Activated B cell treated with CpG ODN at 0.5 μM for 24 hours (primary cell): ENCODE measurements around the gene PDK3. TPM values are rescaled to one million over a fixed set of nuclear protein-coding genes. Genes with fewer than 3 reads are reported as not detected.

ENCODE experiments used
- ATAC-seq: fragments of 200-7000 bp; cut with Tn5 transposase; one replicate; pipeline ENCODE4 v1.10.0; 2021; ENCODE audit warnings: low read depth, mild to moderate bottlenecking, moderate library complexity
- CTCF ChIA-PET: fragments of 350-600 bp; sonication (Branson Sonifier 250); formaldehyde crosslinking; loops from one replicate; lab custom pipeline; 2021; ENCODE audit warnings: antibody characterized with exemption; lab: Charles Lee
- POLR2A ChIA-PET: fragments of 350-600 bp; sonication (Branson Sonifier 250); formaldehyde crosslinking; loops from one replicate; lab custom pipeline; 2021; ENCODE audit warnings: antibody characterized with exemption; lab: Charles Lee
- DNase-seq: peaks from one replicate; pipeline ENCODE4 v3.0.0; 2022
- H3K27ac Mint-ChIP-seq: one replicate; pipeline ENCODE4 v1.8.0; 2020; ENCODE audit warnings: mixed read lengths
- H3K27me3 Mint-ChIP-seq: one replicate; pipeline ENCODE4 v1.8.0; 2021; ENCODE audit warnings: mixed read lengths
- H3K36me3 Mint-ChIP-seq: one replicate; pipeline ENCODE4 v1.8.0; 2021; ENCODE audit warnings: low read depth, mixed read lengths
- H3K4me1 Mint-ChIP-seq: one replicate; pipeline ENCODE4 v1.8.0; 2021; ENCODE audit warnings: mixed read lengths
- H3K4me3 Mint-ChIP-seq: one replicate; pipeline ENCODE4 v1.8.0; 2020; ENCODE audit warnings: mild to moderate bottlenecking, mixed read lengths
- H3K9me3 Mint-ChIP-seq: one replicate; pipeline ENCODE4 v1.8.0; 2020; ENCODE audit warnings: mixed read lengths
- CTCF ChIP-seq: fragments of 200-600 bp; IDR thresholded peaks from one replicate; pipeline ENCODE4 v1.8.0; 2022; ENCODE audit warnings: antibody characterized with exemption, mild to moderate bottlenecking
- intact Hi-C: fragments of 100-400 bp; cut with micrococcal nuclease; formaldehyde crosslinking; loops from one replicate; pipeline ENCODE4 v1.15.1; 2024
- total RNA-seq: library from RNA; stranded (reverse); gene quantifications from 2 replicates; pipeline ENCODE4 v1.2.3, GENCODE V29; 2022

The PDK3 gene
- total RNA-seq = 13.6 and 13.9 TPM in 2 replicates

- DNase-seq (peak; percentile 77), ATAC-seq (peak; percentile 95)
- Mint-ChIP-seq H3K27me3 (no peaks in the 10 kb centered on the region), H3K9me3 (no peaks in the 10 kb centered on the region), H3K27ac (peak within 1 kb of the TSS; percentile 83), H3K4me3 (peak within 1 kb of the TSS; percentile 84), H3K36me3 (no peaks in the 10 kb centered on the region), H3K4me1 (peaks cover 47% of the 10 kb centered on the region)
- intact Hi-C loops = loop anchor here (1.0 to 10.0 kb wide), 5 partner anchors 14 to 800 kb away; partner anchors contain the start of genes EIF2S3, PRDX4 and ZFX
- TF ChIP-seq CTCF = no peak
- ChIA-PET POLR2A (interaction anchor here (0.6 to 4.8 kb wide), 5 partner anchors 15 to 211 kb away, joined by 3 to 38 read pairs (median 3); no protein-coding TSS in a partner anchor), CTCF (interaction anchor here (1.1 kb wide), 1 partner anchor 20 kb away, joined by 5 read pairs; no protein-coding TSS in a partner anchor)
These were observed at the start of gene PDK3 for GRCh38 chrX:24464836-24465531. PDK3 (plus strand) TSS chrX:24465286; CDS start chrX:24465456, 170 bp downstream.

DNA sequence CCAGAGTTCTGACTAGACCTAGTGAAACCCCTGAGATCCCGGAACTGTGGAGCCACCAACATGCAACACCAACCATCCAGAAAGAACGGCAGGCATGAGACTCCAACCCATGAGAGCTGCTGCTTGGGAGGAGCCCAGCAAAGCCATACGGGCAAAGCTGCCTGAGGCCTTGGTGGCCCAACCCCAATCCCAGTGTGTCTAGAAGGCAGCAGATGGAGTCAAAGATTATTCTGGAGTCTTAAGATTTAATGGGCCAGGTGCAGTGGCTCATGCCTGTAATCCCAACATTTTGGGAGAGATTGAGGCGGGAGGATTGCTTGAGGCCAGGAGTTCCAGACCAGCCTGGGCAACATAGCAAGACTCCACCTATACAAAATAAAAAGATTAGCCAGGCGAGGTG lies 49.2 kb upstream of the PDK3 start:
- H3K4me3 Mint-ChIP-seq = no peak overlapping the region
- CTCF ChIA-PET = no interaction called here
- no peak for TF ChIP-seq CTCF
- intact Hi-C loops = no loop called here
- DNase-seq = no peak
- no peak overlapping the region for H3K27ac Mint-ChIP-seq
- no peak for ATAC-seq
- no peaks in the 10 kb centered on the region for H3K27me3 Mint-ChIP-seq
- no peaks in the 10 kb centered on the region for H3K9me3 Mint-ChIP-seq
- H3K36me3 Mint-ChIP-seq = no peaks in the 10 kb centered on the region
- POLR2A ChIA-PET = no interaction called here
- H3K4me1 Mint-ChIP-seq = no peaks in the 10 kb centered on the region

DNA sequence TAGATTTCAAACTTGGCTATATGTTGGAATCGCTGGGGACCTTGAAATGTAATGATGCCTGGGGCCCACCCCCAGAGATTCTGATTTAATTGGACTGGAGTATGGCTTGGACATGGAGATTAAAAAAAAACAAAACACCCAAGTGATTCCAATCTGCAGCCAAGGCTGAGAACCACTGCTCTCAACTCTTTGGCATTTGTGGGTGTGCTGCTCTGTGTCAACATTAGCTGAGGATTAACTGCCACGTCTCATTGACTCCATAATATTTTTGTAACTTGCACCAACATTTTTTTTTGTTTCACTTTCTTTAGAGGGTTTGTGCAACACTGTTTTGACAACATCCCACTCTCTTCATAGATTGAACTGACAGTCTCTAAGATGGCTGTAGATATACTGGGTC lies 41.1 kb upstream of the PDK3 start:
- no peak overlapping the region for H3K4me3 Mint-ChIP-seq
- ChIA-PET CTCF (no interaction called here), POLR2A (no interaction called here)
- TF ChIP-seq CTCF = no peak
- no peak overlapping the region for H3K27ac Mint-ChIP-seq
- DNase-seq (no peak), ATAC-seq (no peak)
- H3K4me1 Mint-ChIP-seq = peaks cover 4% of the 10 kb centered on the region
- no peaks in the 10 kb centered on the region for H3K36me3 Mint-ChIP-seq
- intact Hi-C loops = no loop called here
- H3K9me3 Mint-ChIP-seq = no peaks in the 10 kb centered on the region
- H3K27me3 Mint-ChIP-seq = no peaks in the 10 kb centered on the region

- no peaks in the 10 kb centered on the region for H3K36me3 Mint-ChIP-seq
- H3K27ac Mint-ChIP-seq = no peak overlapping the region
- no peak overlapping the region for H3K4me3 Mint-ChIP-seq
- CTCF ChIA-PET = no interaction called here
- no peaks in the 10 kb centered on the region for H3K9me3 Mint-ChIP-seq
- no peaks in the 10 kb centered on the region for H3K27me3 Mint-ChIP-seq
- POLR2A ChIA-PET = no interaction called here
- no peak for TF ChIP-seq CTCF
- ATAC-seq (no peak), DNase-seq (no peak)
- H3K4me1 Mint-ChIP-seq = peaks cover 4% of the 10 kb centered on the region
- intact Hi-C loops = no loop called here
These were observed 40.1 kb upstream of the PDK3 start for GRCh38 chrX:24424948-24425347.

DNA sequence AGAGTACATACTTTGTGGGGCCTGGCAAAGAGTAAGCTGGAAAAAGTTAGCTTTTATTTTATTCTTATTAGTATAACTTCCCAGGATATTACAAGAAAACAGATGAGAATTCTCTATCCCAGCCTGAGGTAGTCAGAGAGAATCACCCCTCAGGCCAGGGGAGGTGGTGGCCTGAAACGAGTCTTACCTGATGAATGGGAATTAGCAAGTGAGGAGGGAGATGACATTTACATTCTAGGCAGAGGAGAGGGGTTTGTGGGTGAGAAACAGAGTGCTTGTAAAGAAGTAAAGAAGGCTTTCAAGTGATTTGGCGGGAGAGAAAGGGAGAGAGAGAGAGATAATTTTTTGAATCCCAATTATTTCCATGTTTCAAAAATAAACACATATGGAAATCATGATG lies 39.3 kb upstream of the PDK3 start:
- ATAC-seq (no peak), DNase-seq (no peak)
- Mint-ChIP-seq H3K9me3 (no peaks in the 10 kb centered on the region), H3K27ac (no peak overlapping the region), H3K4me1 (peaks cover 4% of the 10 kb centered on the region), H3K36me3 (no peaks in the 10 kb centered on the region), H3K4me3 (no peak overlapping the region), H3K27me3 (no peaks in the 10 kb centered on the region)
- POLR2A ChIA-PET = no interaction called here
- CTCF ChIA-PET = no interaction called here
- intact Hi-C loops = no loop called here
- TF ChIP-seq CTCF = no peak
